ENCODE data around the gene DNMT1.
"Not testable (repeated sequence)": the region's sequence is repeated elsewhere in the genome, so short reads cannot be mapped to it uniquely, and the experiment has no call there.

Gene DNMT1

GRCh38 chr19:10194500-10195198 is at the start of gene DNMT1:
Gene DNMT1, minus strand, starts transcription at chr19:10194953. Its CDS starts 54 bp downstream, at chr19:10194899.
- peak; percentile 96 for DNase-seq

DNA sequence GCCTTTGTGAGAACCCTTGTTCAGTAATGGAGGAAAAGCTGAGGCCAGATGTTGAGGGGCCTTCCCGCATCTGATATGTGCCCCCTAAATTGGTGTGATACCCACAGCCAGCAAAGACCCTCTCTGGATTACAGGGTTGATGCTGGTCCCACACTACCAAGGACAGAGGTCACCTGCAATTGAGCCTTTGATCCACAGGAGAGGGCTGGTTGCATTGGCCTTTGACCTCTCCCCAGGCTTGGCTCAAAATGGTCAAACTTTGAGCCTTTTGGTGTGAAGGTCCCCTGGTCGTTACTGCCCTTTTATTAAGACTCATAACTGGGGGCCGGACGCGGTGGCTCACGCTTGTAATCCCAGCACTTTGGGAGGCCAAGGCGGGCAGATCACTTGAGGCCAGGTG is 48.9 kb upstream of the DNMT1 start:
- DNase-seq, result no peak

GRCh38 chr19:10241826-10242449 is 47.2 kb upstream of the DNMT1 start:
- not testable (repeated sequence) for DNase-seq

- DNase-seq, result peak; percentile 86
These were observed 43.5 kb upstream of the DNMT1 start for GRCh38 chr19:10238172-10238783.

- DNase-seq, result no peak
These were observed 42.9 kb upstream of the DNMT1 start for GRCh38 chr19:10237702-10238101.

DNA sequence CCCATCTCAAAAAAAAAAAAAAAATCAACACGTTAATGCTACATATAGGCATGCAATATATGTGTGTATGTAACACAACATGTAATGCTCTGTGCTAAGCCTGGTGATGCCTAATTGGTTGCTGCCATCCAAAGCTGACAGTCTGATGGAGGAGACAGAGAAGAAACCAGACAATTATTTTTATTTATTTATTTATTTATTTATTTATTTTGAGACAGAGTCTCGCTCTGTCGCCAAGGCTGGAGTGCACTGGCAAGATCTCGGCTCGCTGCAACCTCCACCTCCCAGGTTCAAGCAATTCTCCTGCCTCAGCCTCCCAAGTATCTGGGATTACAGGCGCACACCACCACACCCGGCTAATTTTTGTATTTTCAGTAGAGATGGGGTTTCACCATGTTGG is 40.7 kb upstream of the DNMT1 start:
- not testable (repeated sequence) for DNase-seq

- DNase-seq, result no peak
These were observed 40.2 kb upstream of the DNMT1 start for GRCh38 chr19:10235003-10235402.

- no peak for DNase-seq
These were observed 39.2 kb upstream of the DNMT1 start for GRCh38 chr19:10233946-10234345.

- no peak for DNase-seq
These were observed 37.0 kb upstream of the DNMT1 start for GRCh38 chr19:10231612-10232228.

- no peak for DNase-seq
These were observed 36.3 kb upstream of the DNMT1 start, which contains the start of gene S1PR2 for GRCh38 chr19:10230861-10231611. Gene S1PR2, minus strand, starts transcription at chr19:10231331. Its CDS starts 6,426 bp downstream, at chr19:10224905.

- DNase-seq, result no peak
These were observed 35.6 kb upstream of the DNMT1 start for GRCh38 chr19:10230173-10230860.

DNA sequence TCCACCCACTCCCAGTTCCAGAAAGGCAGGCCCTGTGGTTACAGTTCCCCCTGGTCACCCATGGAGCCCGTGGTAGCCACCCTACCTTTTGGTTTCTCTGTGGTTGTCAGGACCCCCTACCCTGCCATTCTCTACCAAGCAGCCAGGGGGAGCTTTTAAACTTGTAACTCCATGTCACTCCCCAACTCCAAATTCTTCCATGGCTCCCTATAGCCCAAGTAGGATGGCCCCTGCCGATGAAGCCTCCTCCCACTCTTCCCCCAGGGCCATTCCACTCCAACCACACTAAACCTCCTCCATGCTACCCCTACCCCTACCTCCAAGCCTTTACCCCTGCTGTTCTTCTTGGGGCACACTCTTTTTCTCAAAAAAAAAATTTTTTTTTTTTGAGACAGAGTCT is 34.2 kb upstream of the DNMT1 start:
- peak; percentile 5 for DNase-seq

GRCh38 chr19:10228393-10228792 is 33.6 kb upstream of the DNMT1 start:
- DNase-seq, result no peak

GRCh38 chr19:10227026-10227971 is 32.5 kb upstream of the DNMT1 start:
- no peak for DNase-seq

- no peak for DNase-seq
These were observed 31.7 kb upstream of the DNMT1 start for GRCh38 chr19:10226376-10227025.

DNA sequence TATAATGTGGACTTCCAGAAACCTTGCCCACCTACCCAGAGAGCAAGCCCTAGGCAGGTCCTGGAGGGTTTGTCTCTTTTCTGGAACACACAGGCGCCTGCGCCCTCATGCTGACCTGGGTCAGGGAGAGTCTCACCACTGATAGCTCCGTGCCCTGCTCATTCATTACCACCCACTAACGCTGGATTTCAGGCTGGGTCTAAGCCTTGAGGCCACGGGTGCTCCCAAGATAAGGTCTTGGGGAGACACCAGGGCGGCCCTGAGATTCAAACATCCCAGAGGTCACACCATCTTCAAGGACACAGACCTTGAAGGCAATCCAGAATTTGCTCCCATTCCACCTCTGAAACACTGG is 31.2 kb upstream of the DNMT1 start:
- DNase-seq, result no peak

DNA sequence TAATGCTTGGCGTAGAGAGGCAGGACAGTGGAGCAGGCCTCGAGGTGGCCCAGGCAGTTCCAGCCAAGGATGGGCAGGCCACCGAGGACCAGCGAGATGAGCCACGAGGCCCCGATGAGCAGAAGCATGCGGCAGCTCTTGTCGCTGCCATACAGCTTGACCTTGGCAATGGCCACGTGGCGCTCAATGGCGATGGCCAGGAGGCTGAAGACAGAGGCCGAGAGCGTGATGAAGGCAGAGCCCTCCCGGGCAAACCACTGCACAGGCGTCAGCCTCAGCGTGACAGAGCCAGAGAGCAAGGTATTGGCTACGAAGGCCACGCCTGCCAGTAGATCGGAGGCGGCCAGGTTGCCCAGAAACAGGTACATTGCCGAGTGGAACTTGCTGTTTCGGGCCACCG is 29.6 kb upstream of the DNMT1 start:
- no peak for DNase-seq

- no peak for DNase-seq
These were observed 28.9 kb upstream of the DNMT1 start for GRCh38 chr19:10223488-10224213.

DNA sequence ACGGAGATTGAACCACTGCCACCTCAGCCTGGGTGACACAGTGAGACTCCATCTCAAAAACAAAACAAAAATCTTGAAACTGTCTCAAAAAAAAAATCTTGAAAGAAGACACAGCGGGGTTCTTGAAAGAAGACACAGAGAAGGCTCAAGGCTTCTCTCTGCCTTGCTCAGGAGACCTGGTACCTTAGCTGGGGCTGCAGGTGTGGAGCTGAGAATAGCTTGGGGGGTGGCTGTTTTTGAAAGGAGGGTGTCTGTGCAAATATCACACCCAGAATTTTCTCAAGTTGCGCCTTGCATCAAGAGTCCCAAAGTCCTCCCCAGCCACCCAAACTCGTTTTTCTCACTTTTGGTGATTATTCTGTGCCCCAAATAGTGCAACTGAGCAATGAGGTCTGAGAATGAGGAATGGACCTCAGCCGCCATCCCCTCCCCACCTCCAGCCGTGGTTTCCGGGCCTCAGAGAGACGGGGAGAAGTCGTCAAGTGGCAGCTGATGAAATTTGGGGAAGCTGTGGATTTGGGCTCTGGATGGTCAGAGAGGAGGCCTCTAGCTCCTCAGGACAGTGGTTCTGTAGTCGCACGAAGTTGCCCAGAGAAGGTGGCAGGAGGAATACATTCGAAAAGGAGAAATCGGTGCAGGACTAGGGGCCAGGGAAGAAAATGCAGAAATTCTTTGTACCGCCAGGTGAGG is 27.6 kb upstream of the DNMT1 start:
- DNase-seq, result no peak
